ENCODE results near the gene ZKSCAN3.
"Not testable (repeated sequence)": the region's sequence is repeated elsewhere in the genome, so short reads cannot be mapped to it uniquely, and the experiment has no call there.

The ZKSCAN3 gene

DNA sequence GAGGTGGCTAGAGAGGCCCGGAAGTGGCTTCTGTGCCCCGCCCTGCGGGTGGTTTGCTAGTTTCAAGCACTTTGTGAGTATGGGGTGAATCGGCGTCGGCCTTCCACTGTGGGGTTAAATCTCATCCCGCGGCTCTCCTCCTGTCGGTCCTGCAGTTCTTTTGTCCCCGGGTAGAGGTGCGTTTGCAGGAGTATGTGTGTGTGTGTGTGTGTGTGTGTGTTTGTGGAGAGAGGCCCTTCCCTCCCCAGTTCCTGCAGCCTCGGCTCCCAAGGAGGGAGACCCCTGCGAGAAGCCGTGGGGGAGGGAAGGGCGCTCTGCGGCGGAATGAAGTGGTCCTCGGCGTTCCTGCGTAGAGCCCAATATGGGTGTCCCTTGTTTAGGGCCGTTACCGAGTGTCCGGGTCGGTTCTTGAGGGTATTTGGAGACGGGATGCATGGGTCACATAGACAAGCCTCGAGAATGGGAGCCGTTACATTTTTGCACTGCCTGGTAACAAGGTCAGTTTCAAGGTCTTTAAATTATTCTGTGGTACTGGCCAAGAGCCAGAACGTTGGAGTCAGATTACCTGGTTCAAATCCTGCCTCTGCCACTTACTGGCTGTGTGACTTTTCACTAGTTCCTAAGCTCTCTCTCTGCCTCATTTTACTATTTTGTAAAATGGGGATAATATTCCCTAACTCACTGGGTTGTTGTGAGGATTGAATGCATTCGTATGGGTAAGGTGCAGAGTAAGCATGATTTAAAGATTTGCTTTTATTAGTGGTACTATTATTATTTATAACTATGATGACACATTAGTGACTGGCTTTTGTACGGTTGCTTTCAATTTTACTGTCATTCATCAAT, at the start of gene ZKSCAN3:
Gene ZKSCAN3 (plus strand): TSS at position 56 of the 846 bp plus-strand sequence. CDS start 9,640 bp downstream, outside the sequence.
- peak; percentile 52 to 72 (median 63) for DNase-seq (ENCODE audit: low read depth in 3 of 3, low spot score in 1 of 3)

DNA sequence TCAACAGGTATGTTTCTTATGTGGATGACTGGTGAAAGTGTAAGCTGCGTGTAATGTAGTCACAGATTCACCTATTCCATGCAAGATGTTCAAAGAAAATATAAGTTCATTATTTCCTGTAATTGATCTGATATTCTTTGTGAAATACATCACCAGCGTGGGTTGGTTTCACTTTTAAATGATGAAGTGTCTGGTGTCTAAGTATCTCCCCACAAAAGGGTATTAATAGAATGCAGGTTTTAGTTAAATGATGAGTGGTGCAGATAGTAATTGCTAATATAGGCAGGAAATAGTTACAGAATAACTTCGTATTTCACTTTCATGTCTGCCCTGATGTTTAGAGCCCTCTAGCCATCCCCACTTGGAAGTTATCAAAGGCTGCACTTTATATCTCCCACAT, 46.2 kb upstream of the ZKSCAN3 start:
- DNase-seq (ENCODE audit: low read depth in 3 of 3, low spot score in 1 of 3) = no peak

DNA sequence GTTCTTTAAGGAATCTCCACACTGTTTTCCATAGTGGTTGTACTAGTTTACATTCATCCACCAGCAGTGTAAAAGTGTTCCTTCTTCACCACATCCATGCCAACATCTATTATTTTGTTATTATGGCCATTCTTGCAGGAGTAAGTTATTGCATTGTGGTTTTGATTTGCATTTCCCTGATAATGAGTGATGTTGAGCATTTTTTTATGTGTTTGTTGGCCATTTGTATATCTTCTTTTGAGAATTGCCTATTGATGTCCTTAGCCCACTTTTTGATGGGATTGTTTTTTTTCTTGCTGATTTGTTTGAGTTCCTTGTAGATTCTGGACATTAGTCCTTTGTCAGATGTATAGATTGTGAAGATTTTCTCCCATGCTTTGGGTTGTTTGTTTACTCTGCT, 43.4 kb upstream of the ZKSCAN3 start:
- not testable (repeated sequence) for DNase-seq (ENCODE audit: low read depth in 3 of 3, low spot score in 1 of 3)

DNA sequence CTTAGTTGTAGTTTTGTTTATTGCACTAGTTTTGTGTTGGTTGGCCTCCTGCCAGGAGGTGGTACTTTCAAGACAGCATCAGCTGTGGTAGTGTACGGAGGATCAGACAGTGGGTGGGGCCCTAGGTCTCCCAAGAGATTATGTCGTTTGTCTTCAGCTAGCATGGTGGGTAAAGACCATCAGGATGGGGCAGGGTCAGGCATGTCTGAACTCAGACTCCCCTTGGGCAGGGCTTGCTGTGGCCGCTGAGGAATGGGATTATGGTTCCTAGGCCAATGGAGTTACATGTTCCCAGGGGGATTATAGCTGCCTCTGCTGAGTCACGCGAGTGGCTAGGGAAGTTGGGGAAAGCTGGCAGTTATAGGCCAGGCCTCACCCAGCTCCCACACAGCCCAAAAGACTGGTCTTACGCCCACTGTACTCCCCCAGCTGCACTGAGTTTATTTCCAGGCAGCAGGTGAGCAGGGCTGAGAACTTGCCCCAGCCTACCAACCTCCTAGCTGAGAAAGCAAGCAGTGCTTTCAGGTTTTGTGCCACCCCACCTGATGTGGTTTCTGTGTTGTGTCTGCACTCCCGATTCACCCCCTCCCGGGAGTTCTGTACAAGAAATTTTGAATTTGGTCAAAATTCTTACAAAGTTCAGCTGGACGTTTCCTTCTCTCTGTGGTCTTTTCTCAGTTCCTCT, 38.5 kb upstream of the ZKSCAN3 start:
- DNase-seq (ENCODE audit: low read depth in 3 of 3, low spot score in 1 of 3) = no peak

DNA sequence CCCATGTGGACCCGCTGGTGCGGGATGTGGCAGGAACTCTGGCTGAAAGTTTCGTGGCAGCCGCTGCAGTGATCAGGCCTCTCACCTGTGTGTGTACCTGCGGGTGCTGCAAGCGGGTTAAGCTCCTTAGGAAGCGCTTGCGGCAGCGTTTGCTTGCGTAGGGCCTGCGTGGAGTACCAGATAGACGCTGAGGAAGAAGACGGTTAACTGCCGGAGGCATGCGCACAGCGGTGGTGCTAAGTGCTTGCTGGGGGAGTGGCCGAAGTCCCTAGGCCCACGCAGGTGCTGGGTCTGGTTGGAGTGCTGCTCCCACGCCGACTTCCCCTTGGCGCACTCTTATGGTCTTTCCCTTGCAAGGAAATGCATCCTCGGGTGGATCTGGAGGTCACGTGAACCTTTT, 36.8 kb upstream of the ZKSCAN3 start:
- no peak for DNase-seq (ENCODE audit: low read depth in 3 of 3, low spot score in 1 of 3)

DNA sequence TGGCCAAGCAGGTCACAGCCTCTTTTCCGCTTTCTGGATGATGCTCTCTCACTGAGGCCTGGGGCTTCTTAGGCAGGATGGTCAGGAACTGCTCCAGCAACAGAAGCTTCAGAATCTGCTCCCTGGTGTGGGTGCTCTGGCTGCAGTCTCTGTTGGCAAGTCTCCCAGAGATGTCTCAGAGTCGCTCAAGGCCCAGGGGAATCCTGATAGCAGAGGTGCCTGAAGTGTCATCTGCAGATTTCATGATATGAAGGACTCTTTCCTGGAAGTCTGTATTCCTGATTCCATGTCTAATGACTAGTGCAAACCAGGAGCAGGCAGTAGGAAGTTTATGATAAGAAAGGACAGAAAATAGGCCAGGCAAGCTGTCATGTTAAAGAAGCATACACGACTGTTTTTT, 34.1 kb upstream of the ZKSCAN3 start:
- DNase-seq (ENCODE audit: low read depth in 3 of 3, low spot score in 1 of 3) = no peak

DNA sequence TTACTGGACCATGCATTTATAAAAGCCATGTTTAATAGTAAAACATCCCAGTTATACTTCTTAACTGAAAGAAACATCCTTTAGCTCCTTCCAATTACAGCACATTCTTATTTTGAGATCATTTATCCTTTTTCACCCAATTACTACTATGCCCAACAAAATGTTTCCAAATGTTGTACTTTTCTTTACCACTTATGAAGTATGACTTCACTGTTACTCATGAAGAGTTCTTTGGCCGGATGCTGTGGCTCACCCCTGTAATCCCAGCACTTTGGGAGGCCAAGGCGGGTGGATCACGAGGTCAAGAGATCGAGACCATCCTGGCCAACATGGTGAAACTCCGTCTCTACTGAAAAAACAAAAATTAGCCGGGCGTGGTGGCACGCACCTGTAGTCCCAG, 31.9 kb upstream of the ZKSCAN3 start:
- not testable (repeated sequence) for DNase-seq (ENCODE audit: low read depth in 3 of 3, low spot score in 1 of 3)

DNA sequence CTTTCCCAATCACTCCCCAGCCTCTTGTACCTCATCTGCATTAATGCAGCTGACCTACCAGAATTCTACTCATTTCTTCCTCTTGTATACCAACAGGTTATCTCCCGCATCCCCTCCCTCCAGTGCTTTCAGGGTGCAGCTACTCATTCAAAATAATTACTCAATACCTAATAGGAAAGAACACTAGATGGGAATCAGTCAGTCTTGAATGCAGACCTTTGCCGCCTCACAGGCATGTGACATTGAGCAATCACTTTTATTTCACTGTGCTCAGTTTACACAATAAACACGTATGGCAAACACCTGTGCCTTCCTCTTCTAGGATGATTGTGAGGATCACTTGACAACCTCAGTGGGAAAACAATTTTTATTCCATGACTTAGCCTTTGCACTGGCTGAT, 27.1 kb upstream of the ZKSCAN3 start:
- no peak for DNase-seq (ENCODE audit: low read depth in 3 of 3, low spot score in 1 of 3)

DNA sequence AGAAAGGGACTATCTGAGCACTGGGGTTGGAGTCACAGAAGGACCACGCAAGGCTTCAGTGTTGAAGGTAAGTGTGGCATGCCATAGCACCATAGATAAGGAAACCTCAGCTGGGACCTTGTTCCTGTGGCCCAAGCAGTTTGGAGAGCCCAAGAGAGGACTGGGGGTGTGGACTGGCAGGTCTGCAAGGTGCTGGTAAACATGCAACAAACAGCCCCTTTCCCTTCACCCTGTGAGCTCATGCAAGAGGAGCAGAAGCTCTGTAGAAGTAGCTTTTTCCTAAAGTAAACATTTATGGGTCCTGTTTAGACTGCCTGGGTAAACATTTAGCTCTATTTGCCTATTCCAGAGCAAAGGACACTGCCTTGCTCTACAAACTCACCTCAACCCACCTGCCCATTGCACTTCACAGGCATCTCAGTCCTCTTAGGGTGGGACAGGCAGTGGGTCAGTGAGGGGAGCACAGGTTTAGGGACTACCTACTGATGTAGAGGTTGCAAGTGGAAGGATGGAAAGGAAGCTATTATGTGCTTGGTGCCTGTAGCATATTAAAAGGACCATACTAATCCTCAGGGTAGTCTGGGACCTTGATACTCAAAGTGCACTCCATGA, 25.8 kb upstream of the ZKSCAN3 start:
- DNase-seq (ENCODE audit: low read depth in 3 of 3, low spot score in 1 of 3) = no peak

DNA sequence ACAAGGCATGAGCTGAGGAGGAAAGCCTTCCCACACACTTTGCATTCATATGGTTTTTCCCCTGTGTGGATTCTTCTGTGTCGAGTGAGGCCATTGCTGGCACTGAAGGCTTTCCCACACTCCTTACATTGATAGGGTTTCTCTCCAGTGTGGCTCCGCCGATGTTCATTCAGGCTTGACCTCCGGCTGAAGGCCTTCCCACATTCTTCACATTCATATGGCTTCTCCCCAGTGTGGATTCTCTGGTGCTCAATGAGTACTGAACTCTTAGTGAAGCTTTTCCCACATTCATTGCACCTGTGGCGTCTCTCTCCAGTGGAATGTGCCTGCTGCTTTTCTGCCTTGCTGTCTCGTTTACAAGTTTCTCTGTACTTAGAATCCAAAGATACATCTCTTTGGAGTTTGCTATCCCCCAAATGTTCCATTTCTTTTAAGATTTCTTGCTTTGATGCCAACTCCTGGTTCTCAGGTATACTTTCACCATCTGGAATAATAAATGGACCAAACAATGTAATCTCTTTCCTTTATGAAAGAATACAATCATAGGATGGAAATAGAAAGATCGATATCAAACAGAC, 23.3 kb upstream of the ZKSCAN3 start:
- no peak for DNase-seq (ENCODE audit: low read depth in 3 of 3, low spot score in 1 of 3)

DNA sequence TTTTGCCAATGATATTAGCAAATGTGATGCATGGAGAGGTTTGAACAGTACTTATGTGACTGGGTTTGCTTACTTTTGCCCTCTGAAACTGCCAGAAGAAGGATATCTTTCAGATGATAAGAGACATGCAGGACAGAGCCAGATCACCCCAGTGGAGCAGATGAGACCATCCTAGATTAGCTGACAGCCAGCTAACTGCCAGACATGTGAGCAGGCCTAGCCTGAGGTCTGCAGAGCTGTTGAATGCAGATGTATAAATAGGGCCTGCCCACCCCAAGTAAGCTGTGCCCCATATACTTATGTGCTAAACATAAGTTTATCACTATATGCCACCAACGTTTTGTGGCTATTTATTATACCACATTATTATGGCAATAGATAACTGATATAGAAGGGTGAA, 19.7 kb upstream of the ZKSCAN3 start:
- DNase-seq (ENCODE audit: low read depth in 3 of 3, low spot score in 1 of 3) = no peak

DNA sequence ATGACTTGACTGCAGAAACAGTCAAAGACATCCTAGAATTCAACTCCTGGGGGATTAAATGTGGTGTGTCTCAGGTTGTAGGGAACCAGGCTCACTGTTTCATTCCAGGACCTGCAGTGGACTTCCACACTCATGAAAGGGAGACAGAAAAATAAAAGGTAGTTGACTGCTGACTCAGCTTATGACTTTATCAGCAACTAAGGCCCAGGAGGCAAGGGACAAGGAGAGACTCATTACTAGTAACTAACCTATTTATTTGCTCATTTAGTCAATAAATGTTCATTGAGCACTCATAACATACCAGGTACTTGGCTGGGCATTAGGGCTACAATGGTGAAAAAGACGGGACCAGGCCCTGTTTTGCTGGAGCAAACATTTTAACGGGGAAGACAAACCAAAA, 16.7 kb upstream of the ZKSCAN3 start:
- DNase-seq (ENCODE audit: low read depth in 3 of 3, low spot score in 1 of 3) = no peak

DNA sequence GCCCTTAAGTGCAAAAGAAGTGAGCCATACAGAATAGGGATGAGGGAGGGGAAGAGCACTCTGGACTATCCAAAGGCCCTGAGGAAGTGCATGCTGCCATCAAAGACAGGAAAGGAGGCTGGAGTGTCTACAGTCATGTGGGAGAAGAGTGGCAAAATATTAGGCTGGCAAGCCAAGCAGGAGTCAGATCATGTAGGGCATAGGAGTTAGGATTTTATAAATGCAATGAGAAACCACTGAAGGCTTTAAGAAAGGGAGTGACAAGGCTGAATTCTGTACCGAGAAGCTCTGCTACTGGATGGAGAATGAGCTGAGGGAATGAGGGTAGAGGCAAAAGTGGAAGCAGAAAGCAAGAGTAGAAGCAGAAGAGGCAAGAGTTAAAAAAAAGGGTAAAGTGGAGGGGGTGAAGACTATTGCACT, 16.1 kb upstream of the ZKSCAN3 start:
- DNase-seq (ENCODE audit: low read depth in 3 of 3, low spot score in 1 of 3) = no peak

DNA sequence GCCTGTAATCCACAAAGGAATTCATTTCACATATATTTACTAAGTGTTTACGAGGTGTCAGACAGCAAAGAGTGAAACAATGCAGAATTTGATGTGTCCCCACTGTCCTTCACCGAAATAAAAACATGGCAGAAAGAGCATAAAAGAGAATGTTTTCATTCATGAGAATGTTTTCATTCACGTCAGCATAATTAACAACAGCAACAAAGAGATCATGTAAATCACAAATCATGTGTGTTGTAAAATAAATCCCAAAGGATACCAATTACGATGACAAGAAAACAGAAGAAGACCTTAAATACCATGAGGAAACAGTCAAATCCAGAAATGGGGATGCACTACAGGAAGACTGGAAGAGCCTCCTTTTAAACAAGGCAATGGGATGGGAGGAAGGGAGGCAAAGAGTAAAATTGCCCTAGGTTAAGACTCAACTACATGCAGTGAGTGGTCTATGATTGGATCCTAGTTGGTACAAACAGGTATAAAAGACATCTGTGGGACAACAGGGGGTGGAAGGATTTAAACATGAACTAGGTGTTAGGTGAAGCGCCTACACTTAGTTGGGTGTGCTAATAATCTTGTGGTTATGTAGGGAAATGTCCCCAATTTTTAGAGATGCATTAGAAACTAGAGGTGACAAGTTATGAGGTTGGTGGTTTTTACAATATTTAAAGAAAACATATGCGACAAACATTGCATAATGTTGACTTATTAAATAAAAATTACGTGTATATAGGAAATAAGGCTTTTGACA, 15.3 kb upstream of the ZKSCAN3 start:
- no peak for DNase-seq (ENCODE audit: low read depth in 3 of 3, low spot score in 1 of 3)

DNA sequence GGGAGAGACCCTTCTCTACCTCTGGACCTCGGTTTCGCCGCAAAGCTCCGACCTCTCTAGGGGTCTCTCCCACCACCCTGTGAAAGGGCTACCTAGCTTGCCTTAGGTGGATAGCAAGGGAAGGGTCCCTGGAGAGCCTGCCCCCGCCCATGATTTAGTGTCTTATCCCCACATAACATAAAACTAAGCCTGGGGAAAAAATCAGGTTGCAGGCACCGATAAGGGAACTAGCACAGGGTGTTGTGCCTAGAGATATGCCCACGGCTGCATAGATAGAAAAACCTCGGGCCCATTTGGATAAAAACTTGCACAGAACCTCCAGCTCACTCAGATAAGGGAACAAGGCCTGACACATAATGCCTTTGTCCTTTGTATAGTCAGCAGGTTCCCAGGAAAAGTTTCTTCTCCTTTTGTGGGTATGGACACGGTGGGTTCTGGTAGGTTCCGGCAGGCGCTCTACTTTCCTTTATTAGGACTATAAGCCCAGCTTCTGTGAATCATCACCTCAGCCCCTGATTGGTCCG, 14.6 kb upstream of the ZKSCAN3 start:
- no peak for DNase-seq (ENCODE audit: low read depth in 3 of 3, low spot score in 1 of 3)

DNA sequence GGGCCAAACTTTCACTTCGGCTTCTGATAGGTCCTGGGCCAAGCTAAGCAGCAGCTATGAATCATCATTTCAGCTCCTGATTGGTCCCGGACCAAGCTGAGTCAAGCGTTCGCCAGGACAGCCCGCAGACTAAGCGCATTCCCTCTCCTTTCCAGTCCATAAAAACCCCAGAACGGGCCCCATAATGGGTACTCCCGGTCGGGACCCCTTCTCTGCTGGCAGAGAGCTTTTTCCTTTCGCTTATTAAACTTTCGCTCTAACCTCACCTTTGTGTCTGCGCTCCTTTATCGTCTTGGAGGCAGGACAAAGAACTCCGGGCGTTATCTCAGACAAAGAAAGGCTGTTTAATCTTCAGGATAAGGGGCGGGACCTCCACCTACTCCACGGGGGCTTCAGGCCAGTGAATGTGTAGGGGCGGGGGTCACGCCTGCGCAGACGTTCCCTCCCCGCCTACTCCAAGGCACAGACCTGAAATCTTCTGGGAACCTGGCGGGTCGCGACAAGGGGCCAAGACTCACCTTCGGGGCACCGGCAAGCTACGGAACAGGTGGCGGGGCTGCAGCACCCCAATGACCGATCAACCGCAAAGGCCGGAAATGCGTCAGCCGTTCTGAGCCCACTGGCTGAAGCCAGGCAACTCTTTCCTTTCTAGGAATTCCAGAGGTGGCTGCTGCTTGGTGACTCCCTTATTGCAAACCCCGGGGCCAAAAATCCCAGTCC, 14.0 kb upstream of the ZKSCAN3 start, which contains the start of gene ZSCAN31:
Gene ZSCAN31 (minus strand): TSS at position 585 of the 720 bp plus-strand sequence. CDS start 6,465 bp downstream, outside the sequence.
- DNase-seq (ENCODE audit: low read depth in 3 of 3, low spot score in 1 of 3) = peak; percentile 47 to 60 (median 51)

DNA sequence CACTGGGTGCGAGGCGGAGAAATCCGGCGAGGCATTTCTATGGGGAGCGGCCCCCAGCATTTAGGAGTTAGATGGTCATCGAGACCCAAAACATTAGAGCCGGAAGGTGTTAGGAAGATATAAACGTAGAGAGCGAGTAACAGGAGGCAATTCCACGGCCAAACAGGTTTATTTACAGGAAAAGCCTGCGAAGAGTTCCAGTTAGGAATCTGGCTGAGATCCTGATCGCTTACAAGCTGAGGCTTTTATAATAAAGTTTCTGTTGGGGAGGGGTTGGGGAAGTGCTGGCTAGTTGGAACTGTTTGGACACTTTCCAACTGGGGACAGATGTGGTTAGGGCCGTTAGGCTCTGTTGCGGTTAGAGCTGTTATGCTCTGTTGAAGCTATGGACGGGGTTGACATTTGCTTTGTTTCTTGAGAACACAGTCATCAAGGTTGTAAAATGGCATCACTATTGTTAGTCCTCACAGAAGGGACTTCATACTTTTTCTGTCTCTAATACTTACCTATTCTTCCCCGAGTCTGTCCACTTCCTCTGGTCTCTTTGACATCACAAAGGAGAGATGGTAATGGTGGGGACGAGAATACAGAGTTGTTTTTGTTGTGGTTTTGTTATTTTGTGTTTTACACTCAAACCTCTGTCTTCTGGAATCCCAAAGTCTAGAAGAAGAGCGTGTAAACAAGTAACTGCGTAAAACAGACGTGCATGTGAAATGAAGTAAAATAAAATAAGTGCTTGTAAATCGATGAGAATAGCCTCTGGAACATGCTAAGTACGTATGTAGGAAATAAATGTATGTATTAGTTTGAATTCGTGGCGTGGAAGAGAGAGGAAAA, 13.2 kb upstream of the ZKSCAN3 start:
- no peak for DNase-seq (ENCODE audit: low read depth in 3 of 3, low spot score in 1 of 3)

DNA sequence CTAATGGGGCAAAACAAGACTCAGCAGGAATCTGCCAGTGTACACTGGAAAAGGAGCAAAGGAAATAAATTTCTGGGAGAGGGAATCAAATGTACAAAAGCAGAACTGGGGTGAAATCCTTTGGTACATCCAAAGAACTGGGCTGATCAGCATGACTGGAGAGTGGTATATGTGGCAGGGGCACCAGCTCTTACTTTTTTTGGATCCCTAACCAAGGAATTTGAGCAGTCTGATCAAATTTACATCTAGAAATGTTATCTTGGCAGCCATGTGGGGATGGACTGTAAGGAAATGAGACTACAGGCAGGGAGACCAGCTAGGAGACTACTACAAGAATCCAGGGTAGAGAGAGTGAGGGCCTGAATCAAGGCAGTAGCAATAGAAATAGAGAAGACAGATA, 12.6 kb upstream of the ZKSCAN3 start:
- no peak for DNase-seq (ENCODE audit: low read depth in 3 of 3, low spot score in 1 of 3)

All from stimulated activated CD4-positive, alpha-beta T cell treated with anti-CD3 and anti-CD28 coated beads, TNF-alpha, amount 100 ng/mL, for 1 hour (primary cell).